HepG2 (cell line): Measurements from ENCODE around the gene BEST2. TPM values are rescaled to one million over a fixed set of nuclear protein-coding genes. Genes with fewer than 3 reads are reported as not detected.

Source experiments
- ATAD3A ChIP-seq: sonication (generic); formaldehyde crosslinking; IDR thresholded peaks from 2 replicates; pipeline ENCODE4 v1.4.0; 2020; ENCODE audit warnings: missing genetic modification reagents
- BHLHE40 ChIP-seq: IDR thresholded peaks from 2 replicates; pipeline ENCODE4 v1.6.1; 2011; ENCODE audit warnings: low read length, improper control_type of control experiment
- CENPX ChIP-seq: sonication (generic); formaldehyde crosslinking; IDR thresholded peaks from 2 replicates; pipeline ENCODE4 v1.9.0; 2021; ENCODE audit warnings: mild to moderate bottlenecking, missing genetic modification reagents, moderate library complexity
- NFE2 ChIP-seq: sonication (generic); formaldehyde crosslinking; IDR thresholded peaks from 2 replicates; pipeline ENCODE4 v1.4.0; 2020; ENCODE audit warnings: missing genetic modification reagents
- NR2F1 ChIP-seq, 2 experiments: fragments of 450-650 bp in 1 of 2; formaldehyde crosslinking in 1 of 2; IDR thresholded peaks; 2 replicates each; pipeline versions ENCODE4 v1.5.0 to v1.6.1; 2016 to 2020; ENCODE audit warnings: mild to moderate bottlenecking in 1 of 2, missing compliant biosample characterization in 1 of 2, missing genetic modification reagents in 1 of 2, moderate library complexity in 1 of 2
- SRSF4 ChIP-seq: fragments of 200-400 bp; formaldehyde crosslinking; IDR thresholded peaks from one replicate; pipeline ENCODE4 v1.6.1; 2018; ENCODE audit warnings: mild to moderate bottlenecking, low read depth, low read length, moderate library complexity; ENCODE audit not compliant: poor library complexity, severe bottlenecking
- YEATS4 ChIP-seq: sonication (generic); formaldehyde crosslinking; IDR thresholded peaks from 2 replicates; pipeline ENCODE4 v1.4.0; 2020; ENCODE audit warnings: missing genetic modification reagents, borderline replicate concordance
- ZBTB7B ChIP-seq: sonication (generic); formaldehyde crosslinking; IDR thresholded peaks from 2 replicates; pipeline ENCODE4 v1.4.0; 2020; ENCODE audit warnings: missing genetic modification reagents
- ZFP41 ChIP-seq: sonication (generic); formaldehyde crosslinking; IDR thresholded peaks from 2 replicates; pipeline ENCODE4 v1.4.0; 2020; ENCODE audit warnings: mild to moderate bottlenecking, missing genetic modification reagents, borderline replicate concordance
- ZNF24 ChIP-seq: fragments of 450-650 bp; IDR thresholded peaks from 2 replicates; pipeline ENCODE4 v1.6.1; 2017; ENCODE audit warnings: antibody characterized with exemption, mild to moderate bottlenecking
- ZNF331 ChIP-seq: sonication (generic); formaldehyde crosslinking; IDR thresholded peaks from 2 replicates; pipeline ENCODE4 v1.4.0; 2020; ENCODE audit warnings: missing genetic modification reagents
- ZNF768 ChIP-seq: sonication (generic); formaldehyde crosslinking; IDR thresholded peaks from 2 replicates; pipeline ENCODE4 v1.4.0; 2020; ENCODE audit warnings: missing genetic modification reagents
- polyA plus RNA-seq, 8 experiments: library from polyadenylated mRNA; depleted of rRNA in 3 of 8; stranded (reverse) in 7 of 8; unstranded in 1 of 8; fragments of >200 nt; fragmentation: Illumina TruSeq in 4 of 8; extraction: Trizol in 4 of 8; gene quantifications; 2 replicates each; pipeline versions ENCODE4 v1.2.1 to v1.2.3, GENCODE V29; 2011 to 2016; ENCODE audit warnings: low read depth in 4 of 8, missing spikeins in 1 of 8, mixed read lengths in 1 of 8; ENCODE audit not compliant: insufficient read depth in 1 of 8
- total RNA-seq, 5 experiments: library from RNA; depleted of rRNA; stranded (reverse); fragments of >200 nt; fragmentation: Illumina TruSeq; extraction: Trizol; gene quantifications; 2 replicates each; pipeline ENCODE4 v1.2.3, GENCODE V29; 2016; ENCODE audit warnings: low read depth in 1 of 5
- TF ChIP-seq, protein P1 (sequence below): IDR thresholded peaks from 2 replicates; pipeline ENCODE4 v1.6.1; 2016; ENCODE audit warnings: low read depth, missing genetic modification reagents, missing compliant biosample characterization
- TF ChIP-seq, protein P2 (sequence below): fragments of 450-650 bp; IDR thresholded peaks from 2 replicates; pipeline ENCODE4 v1.6.1; 2017; ENCODE audit warnings: mild to moderate bottlenecking
- TF ChIP-seq, protein P3 (sequence below): sonication (generic); formaldehyde crosslinking; IDR thresholded peaks from 2 replicates; pipeline ENCODE4 v1.4.0; 2020; ENCODE audit warnings: mild to moderate bottlenecking, missing genetic modification reagents
- TF ChIP-seq, protein P4 (sequence below): sonication (generic); formaldehyde crosslinking; IDR thresholded peaks from 2 replicates; pipeline ENCODE4 v1.4.0; 2020; ENCODE audit warnings: missing genetic modification reagents
- TF ChIP-seq, protein P5 (sequence below): sonication (generic); formaldehyde crosslinking; conservative IDR thresholded peaks from 2 replicates; pipeline ENCODE4 v1.8.0; 2022; ENCODE audit warnings: mild to moderate bottlenecking, moderate library complexity, missing genetic modification reagents

The BEST2 gene
- total and polyA plus RNA-seq, 2 of the 13 experiments (the other 11 are each of a cell fraction or from before 2014, with no cell fraction given): not detected

DNA sequence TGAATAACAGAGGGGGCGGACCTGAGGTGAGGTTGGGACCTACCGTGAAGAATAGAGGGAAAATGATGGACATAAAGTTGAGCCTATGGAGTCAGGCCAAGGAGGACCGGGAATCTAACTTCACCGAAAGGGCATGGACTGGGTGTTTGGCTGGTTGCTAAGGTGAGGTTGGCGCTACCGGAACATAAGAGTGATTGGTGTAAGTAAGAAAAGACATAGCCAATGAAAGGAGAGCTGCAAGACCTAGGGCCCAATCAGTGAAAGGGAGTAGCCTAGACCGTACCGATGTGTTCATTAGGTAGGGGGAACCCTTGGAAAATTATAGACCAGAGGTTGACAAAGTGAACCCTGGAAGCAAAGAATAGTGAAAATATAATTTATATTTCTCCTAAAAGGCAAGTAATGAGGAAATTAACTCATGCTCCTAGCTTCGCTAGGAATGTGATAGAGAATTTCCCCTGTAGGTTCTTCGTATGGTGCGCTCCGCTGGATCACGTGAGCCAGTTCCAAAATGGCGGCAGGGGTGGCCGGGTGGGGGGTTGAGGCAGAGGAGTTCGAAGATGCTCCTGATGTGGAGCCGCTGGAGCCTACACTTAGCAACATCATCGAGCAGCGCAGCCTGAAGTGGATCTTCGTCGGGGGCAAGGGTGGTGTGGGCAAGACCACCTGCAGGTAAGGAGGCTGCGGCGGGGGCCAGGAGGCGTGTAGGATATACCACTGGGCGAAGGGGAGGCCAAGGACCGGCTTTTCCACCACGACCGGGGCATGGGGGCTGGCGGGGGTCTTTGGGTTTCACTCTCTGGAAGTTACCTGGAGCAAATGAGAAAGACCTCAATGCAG is 14.4 kb upstream of the BEST2 start, which contains the start of gene GET3 (continued):
- TF ChIP-seq, protein P1, sequence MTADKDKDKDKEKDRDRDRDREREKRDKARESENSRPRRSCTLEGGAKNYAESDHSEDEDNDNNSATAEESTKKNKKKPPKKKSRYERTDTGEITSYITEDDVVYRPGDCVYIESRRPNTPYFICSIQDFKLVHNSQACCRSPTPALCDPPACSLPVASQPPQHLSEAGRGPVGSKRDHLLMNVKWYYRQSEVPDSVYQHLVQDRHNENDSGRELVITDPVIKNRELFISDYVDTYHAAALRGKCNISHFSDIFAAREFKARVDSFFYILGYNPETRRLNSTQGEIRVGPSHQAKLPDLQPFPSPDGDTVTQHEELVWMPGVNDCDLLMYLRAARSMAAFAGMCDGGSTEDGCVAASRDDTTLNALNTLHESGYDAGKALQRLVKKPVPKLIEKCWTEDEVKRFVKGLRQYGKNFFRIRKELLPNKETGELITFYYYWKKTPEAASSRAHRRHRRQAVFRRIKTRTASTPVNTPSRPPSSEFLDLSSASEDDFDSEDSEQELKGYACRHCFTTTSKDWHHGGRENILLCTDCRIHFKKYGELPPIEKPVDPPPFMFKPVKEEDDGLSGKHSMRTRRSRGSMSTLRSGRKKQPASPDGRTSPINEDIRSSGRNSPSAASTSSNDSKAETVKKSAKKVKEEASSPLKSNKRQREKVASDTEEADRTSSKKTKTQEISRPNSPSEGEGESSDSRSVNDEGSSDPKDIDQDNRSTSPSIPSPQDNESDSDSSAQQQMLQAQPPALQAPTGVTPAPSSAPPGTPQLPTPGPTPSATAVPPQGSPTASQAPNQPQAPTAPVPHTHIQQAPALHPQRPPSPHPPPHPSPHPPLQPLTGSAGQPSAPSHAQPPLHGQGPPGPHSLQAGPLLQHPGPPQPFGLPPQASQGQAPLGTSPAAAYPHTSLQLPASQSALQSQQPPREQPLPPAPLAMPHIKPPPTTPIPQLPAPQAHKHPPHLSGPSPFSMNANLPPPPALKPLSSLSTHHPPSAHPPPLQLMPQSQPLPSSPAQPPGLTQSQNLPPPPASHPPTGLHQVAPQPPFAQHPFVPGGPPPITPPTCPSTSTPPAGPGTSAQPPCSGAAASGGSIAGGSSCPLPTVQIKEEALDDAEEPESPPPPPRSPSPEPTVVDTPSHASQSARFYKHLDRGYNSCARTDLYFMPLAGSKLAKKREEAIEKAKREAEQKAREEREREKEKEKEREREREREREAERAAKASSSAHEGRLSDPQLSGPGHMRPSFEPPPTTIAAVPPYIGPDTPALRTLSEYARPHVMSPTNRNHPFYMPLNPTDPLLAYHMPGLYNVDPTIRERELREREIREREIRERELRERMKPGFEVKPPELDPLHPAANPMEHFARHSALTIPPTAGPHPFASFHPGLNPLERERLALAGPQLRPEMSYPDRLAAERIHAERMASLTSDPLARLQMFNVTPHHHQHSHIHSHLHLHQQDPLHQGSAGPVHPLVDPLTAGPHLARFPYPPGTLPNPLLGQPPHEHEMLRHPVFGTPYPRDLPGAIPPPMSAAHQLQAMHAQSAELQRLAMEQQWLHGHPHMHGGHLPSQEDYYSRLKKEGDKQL (CRISPR knock-in tag): no peak
- TF ChIP-seq, protein P2, sequence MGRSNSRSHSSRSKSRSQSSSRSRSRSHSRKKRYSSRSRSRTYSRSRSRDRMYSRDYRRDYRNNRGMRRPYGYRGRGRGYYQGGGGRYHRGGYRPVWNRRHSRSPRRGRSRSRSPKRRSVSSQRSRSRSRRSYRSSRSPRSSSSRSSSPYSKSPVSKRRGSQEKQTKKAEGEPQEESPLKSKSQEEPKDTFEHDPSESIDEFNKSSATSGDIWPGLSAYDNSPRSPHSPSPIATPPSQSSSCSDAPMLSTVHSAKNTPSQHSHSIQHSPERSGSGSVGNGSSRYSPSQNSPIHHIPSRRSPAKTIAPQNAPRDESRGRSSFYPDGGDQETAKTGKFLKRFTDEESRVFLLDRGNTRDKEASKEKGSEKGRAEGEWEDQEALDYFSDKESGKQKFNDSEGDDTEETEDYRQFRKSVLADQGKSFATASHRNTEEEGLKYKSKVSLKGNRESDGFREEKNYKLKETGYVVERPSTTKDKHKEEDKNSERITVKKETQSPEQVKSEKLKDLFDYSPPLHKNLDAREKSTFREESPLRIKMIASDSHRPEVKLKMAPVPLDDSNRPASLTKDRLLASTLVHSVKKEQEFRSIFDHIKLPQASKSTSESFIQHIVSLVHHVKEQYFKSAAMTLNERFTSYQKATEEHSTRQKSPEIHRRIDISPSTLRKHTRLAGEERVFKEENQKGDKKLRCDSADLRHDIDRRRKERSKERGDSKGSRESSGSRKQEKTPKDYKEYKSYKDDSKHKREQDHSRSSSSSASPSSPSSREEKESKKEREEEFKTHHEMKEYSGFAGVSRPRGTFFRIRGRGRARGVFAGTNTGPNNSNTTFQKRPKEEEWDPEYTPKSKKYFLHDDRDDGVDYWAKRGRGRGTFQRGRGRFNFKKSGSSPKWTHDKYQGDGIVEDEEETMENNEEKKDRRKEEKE: no peak
- TF ChIP-seq SRSF4 (no peak), YEATS4 (CRISPR knock-in tag) (no peak), ZNF24 (no peak), NR2F1 (CRISPR knock-in tag; IDR thresholded peaks at IDR 0.05) (no peak), BHLHE40 (peak; percentile 95), ATAD3A (CRISPR knock-in tag) (no peak), NFE2 (no peak), ZBTB7B (no peak), ZFP41 (no peak), ZNF768 (0 out of 2 replicates have a peak, but pooled peaks have one; percentile 36), ZNF331 (CRISPR knock-in tag) (no peak), CENPX (CRISPR knock-in tag) (no peak)
- TF ChIP-seq, protein P3, sequence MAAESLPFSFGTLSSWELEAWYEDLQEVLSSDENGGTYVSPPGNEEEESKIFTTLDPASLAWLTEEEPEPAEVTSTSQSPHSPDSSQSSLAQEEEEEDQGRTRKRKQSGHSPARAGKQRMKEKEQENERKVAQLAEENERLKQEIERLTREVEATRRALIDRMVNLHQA (CRISPR knock-in tag): no peak
- TF ChIP-seq, protein P4, sequence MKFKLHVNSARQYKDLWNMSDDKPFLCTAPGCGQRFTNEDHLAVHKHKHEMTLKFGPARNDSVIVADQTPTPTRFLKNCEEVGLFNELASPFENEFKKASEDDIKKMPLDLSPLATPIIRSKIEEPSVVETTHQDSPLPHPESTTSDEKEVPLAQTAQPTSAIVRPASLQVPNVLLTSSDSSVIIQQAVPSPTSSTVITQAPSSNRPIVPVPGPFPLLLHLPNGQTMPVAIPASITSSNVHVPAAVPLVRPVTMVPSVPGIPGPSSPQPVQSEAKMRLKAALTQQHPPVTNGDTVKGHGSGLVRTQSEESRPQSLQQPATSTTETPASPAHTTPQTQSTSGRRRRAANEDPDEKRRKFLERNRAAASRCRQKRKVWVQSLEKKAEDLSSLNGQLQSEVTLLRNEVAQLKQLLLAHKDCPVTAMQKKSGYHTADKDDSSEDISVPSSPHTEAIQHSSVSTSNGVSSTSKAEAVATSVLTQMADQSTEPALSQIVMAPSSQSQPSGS (CRISPR knock-in tag): 0 out of 2 replicates have a peak, but pooled peaks have one; percentile 1
- TF ChIP-seq, protein P5, sequence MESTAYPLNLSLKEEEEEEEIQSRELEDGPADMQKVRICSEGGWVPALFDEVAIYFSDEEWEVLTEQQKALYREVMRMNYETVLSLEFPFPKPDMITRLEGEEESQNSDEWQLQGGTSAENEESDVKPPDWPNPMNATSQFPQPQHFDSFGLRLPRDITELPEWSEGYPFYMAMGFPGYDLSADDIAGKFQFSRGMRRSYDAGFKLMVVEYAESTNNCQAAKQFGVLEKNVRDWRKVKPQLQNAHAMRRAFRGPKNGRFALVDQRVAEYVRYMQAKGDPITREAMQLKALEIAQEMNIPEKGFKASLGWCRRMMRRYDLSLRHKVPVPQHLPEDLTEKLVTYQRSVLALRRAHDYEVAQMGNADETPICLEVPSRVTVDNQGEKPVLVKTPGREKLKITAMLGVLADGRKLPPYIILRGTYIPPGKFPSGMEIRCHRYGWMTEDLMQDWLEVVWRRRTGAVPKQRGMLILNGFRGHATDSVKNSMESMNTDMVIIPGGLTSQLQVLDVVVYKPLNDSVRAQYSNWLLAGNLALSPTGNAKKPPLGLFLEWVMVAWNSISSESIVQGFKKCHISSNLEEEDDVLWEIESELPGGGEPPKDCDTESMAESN (CRISPR knock-in tag): no peak
